NCI-H82 (cell line): Measurements from ENCODE around the gene IGFL2.
"Not testable (repeated sequence)": the region's sequence is repeated elsewhere in the genome, so short reads cannot be mapped to it uniquely, and the experiment has no call there.

Experiments used
- DNase-seq: peaks from one replicate; lab custom pipeline; 2025; lab: John Stamatoyannopoulos, UW

IGFL2 gene

GRCh38 chr19:46189971-46190888 lies 42.2 kb downstream of the IGFL2 start:
- DNase-seq, result no peak

- no peak for DNase-seq
Observed at GRCh38 chr19:46191356-46191755, 43.3 kb downstream of the IGFL2 start.

GRCh38 chr19:46191972-46192371 lies 43.9 kb downstream of the IGFL2 start:
- no peak for DNase-seq

GRCh38 chr19:46192626-46192991 lies 44.6 kb downstream of the IGFL2 start:
- not testable (repeated sequence) for DNase-seq

- DNase-seq, result no peak
Observed at GRCh38 chr19:46192992-46193650, 45.1 kb downstream of the IGFL2 start.

GRCh38 chr19:46193678-46194077 lies 45.6 kb downstream of the IGFL2 start:
- no peak for DNase-seq

GRCh38 chr19:46195104-46195503 lies 47.1 kb downstream of the IGFL2 start:
- DNase-seq, result no peak

GRCh38 chr19:46195919-46196318 lies 47.9 kb downstream of the IGFL2 start:
- DNase-seq, result not testable (repeated sequence)

- DNase-seq, result no peak
Observed at GRCh38 chr19:46196410-46197124, 48.5 kb downstream of the IGFL2 start.

GRCh38 chr19:46197314-46198070 lies 49.5 kb downstream of the IGFL2 start:
- DNase-seq, result no peak

GRCh38 chr19:46198756-46199155 lies 50.7 kb downstream of the IGFL2 start:
- no peak for DNase-seq

- DNase-seq, result peak; percentile 37
Observed at GRCh38 chr19:46201454-46202310, 53.6 kb downstream of the IGFL2 start.

- no peak for DNase-seq
Observed at GRCh38 chr19:46202426-46202825, 54.4 kb downstream of the IGFL2 start.

- DNase-seq, result no peak
Observed at GRCh38 chr19:46202872-46203860, 55.1 kb downstream of the IGFL2 start.

GRCh38 chr19:46204008-46204407 lies 56.0 kb downstream of the IGFL2 start:
- DNase-seq, result no peak

GRCh38 chr19:46205183-46205984 lies 57.3 kb downstream of the IGFL2 start:
- DNase-seq, result peak; percentile 85

GRCh38 chr19:46206176-46206575 lies 58.1 kb downstream of the IGFL2 start:
- no peak for DNase-seq

- no peak for DNase-seq
Observed at GRCh38 chr19:46206682-46207081, 58.6 kb downstream of the IGFL2 start.

- not testable (repeated sequence) for DNase-seq
Observed at GRCh38 chr19:46207858-46208257, 59.8 kb downstream of the IGFL2 start.
